BLaER1 treated with 17β-estradiol and CSF1 and Interleukin-3, amounts not matched to agents 10 nM and 100 nM (cell line): ENCODE results near the gene ACTMAP.

Experiments used
- H3K27ac ChIP-seq, 11 experiments: shearing (Covaris generic); formaldehyde crosslinking; 2 replicates each; pipeline ENCODE4 v1.8.1; 2022
- H3K27me3 ChIP-seq, 11 experiments: shearing (Covaris generic); formaldehyde crosslinking; 2 replicates each; pipeline ENCODE4 v1.8.1; 2022
- H3K36me3 ChIP-seq, 11 experiments: shearing (Covaris generic); formaldehyde crosslinking; 2 replicates each; pipeline ENCODE4 v1.8.1; 2022
- H3K4me1 ChIP-seq, 10 experiments: shearing (Covaris generic); formaldehyde crosslinking; 2 replicates each; pipeline ENCODE4 v1.8.1; 2022
- H3K4me2 ChIP-seq, 11 experiments: shearing (Covaris generic); formaldehyde crosslinking; 2 replicates each; pipeline ENCODE4 v1.8.1; 2022
- H3K4me3 ChIP-seq, 10 experiments: shearing (Covaris generic); formaldehyde crosslinking; 2 replicates each; pipeline ENCODE4 v1.8.1; 2022
- H3K9ac ChIP-seq, 11 experiments: shearing (Covaris generic); formaldehyde crosslinking; 2 replicates each; pipeline ENCODE4 v1.8.1; 2022
- H3K9me3 ChIP-seq, 11 experiments: shearing (Covaris generic); formaldehyde crosslinking; replicated peaks in 1 of 11; 2 replicates each; pipeline ENCODE4 v1.8.1; 2022
- H4K20me1 ChIP-seq, 11 experiments: shearing (Covaris generic); formaldehyde crosslinking; 2 replicates each; pipeline ENCODE4 v1.8.1; 2022
- Cebpa-rat ChIP-seq, 11 experiments: shearing (Covaris generic); IDR thresholded peaks; 2 replicates each; pipeline ENCODE4 v1.8.1; 2022

ACTMAP gene

GRCh38 chr19:40717325-40717879 is 32.9 kb downstream of the ACTMAP start:
- peak overlapping the region; percentile 72 to 90 (median 86) for H3K27ac ChIP-seq
- peaks cover 58 to 78% (median 65%) of the 10 kb centered on the region in 10 experiments for H3K4me1 ChIP-seq
- TF ChIP-seq Cebpa-rat (IDR thresholded peaks at IDR 0.05) = no peak
- no peaks in the 10 kb centered on the region for H3K27me3 ChIP-seq
- peaks cover 0 to 34% (median 9%) of the 10 kb centered on the region in 11 experiments; a peak in 10 of 22 replicates for H4K20me1 ChIP-seq
- H3K4me3 ChIP-seq = peak overlapping the region; percentile 71 to 93 (median 83)
- H3K36me3 ChIP-seq = peaks cover 0 to 15% (median 5%) of the 10 kb centered on the region in 11 experiments; a peak in 6 of 22 replicates
- H3K4me2 ChIP-seq = peak overlapping the region; percentile 84 to 100 (median 97)
- peak overlapping the region; percentile 78 to 94 (median 90) for H3K9ac ChIP-seq
- H3K9me3 ChIP-seq = no peaks in the 10 kb centered on the region

GRCh38 chr19:40716482-40717324 is 33.6 kb downstream of the ACTMAP start, which contains the start of the genes COQ8B and ITPKC:
Gene COQ8B, minus strand, starts transcription at chr19:40716886. Its CDS starts 2,254 bp downstream, at chr19:40714632.
Gene ITPKC, plus strand, starts transcription at chr19:40717112. Its CDS starts 24 bp downstream, at chr19:40717136.
- H3K9ac ChIP-seq = peak within 1 kb of the TSS; percentile 78 to 94 (median 90)
- H3K4me2 ChIP-seq = peak within 1 kb of the TSS; percentile 84 to 100 (median 97)
- H3K9me3 ChIP-seq = no peaks in the 10 kb centered on the region
- H3K27ac ChIP-seq = peak within 1 kb of the TSS; percentile 72 to 90 (median 86)
- H3K4me3 ChIP-seq = peak within 1 kb of the TSS; percentile 71 to 93 (median 83)
- TF ChIP-seq Cebpa-rat (IDR thresholded peaks at IDR 0.05) = no peak
- no peaks in the 10 kb centered on the region for H3K27me3 ChIP-seq
- H4K20me1 ChIP-seq = peaks cover 0 to 34% (median 8%) of the 10 kb centered on the region in 11 experiments; a peak in 9 of 22 replicates
- H3K36me3 ChIP-seq = peaks cover 0 to 16% (median 4%) of the 10 kb centered on the region in 11 experiments; a peak in 5 of 22 replicates
- H3K4me1 ChIP-seq = peaks cover 58 to 71% (median 65%) of the 10 kb centered on the region in 10 experiments

- peak overlapping the region in 10 of 11 experiments; percentile 72 to 90 (median 86); a peak in 21 of 22 replicates for H3K27ac ChIP-seq
- H3K27me3 ChIP-seq = no peaks in the 10 kb centered on the region
- peak overlapping the region; percentile 78 to 94 (median 90) for H3K9ac ChIP-seq
- no peaks in the 10 kb centered on the region for H3K9me3 ChIP-seq
- no peak for TF ChIP-seq Cebpa-rat (IDR thresholded peaks at IDR 0.05)
- peak overlapping the region; percentile 71 to 93 (median 83) for H3K4me3 ChIP-seq
- peaks cover 0 to 34% (median 8%) of the 10 kb centered on the region in 11 experiments; a peak in 9 of 22 replicates for H4K20me1 ChIP-seq
- H3K36me3 ChIP-seq = peaks cover 0 to 23% (median 5%) of the 10 kb centered on the region in 11 experiments; a peak in 6 of 22 replicates
- H3K4me2 ChIP-seq = peak overlapping the region; percentile 84 to 100 (median 97)
- peaks cover 57 to 67% (median 62%) of the 10 kb centered on the region in 10 experiments for H3K4me1 ChIP-seq
Observed at GRCh38 chr19:40716031-40716481, 34.2 kb downstream of the ACTMAP start.

- peak overlapping the region; percentile 62 to 93 (median 83) for H3K4me3 ChIP-seq
- peaks cover 4 to 28% (median 9%) of the 10 kb centered on the region in 11 experiments; a peak in 17 of 22 replicates for H3K36me3 ChIP-seq
- peaks cover 0 to 24% (median 7%) of the 10 kb centered on the region in 11 experiments; a peak in 9 of 22 replicates for H4K20me1 ChIP-seq
- H3K27ac ChIP-seq = peak overlapping the region; percentile 59 to 76 (median 63)
- H3K4me2 ChIP-seq = peak overlapping the region; percentile 84 to 100 (median 97)
- peaks cover 43 to 64% (median 52%) of the 10 kb centered on the region in 10 experiments for H3K4me1 ChIP-seq
- peak overlapping the region; percentile 58 to 94 (median 77) for H3K9ac ChIP-seq
- no peak for TF ChIP-seq Cebpa-rat (IDR thresholded peaks at IDR 0.05)
- no peaks in the 10 kb centered on the region for H3K9me3 ChIP-seq
- H3K27me3 ChIP-seq = no peaks in the 10 kb centered on the region
Observed at GRCh38 chr19:40714441-40715299, 35.6 kb downstream of the ACTMAP start.

GRCh38 chr19:40713939-40714338 is 36.3 kb downstream of the ACTMAP start:
- Histone ChIP-seq H4K20me1 (peaks cover 0 to 17% (median 7%) of the 10 kb centered on the region in 11 experiments; a peak in 9 of 22 replicates), H3K36me3 (peaks cover 11 to 36% (median 16%) of the 10 kb centered on the region in 11 experiments; a peak in 19 of 22 replicates), H3K27me3 (no peaks in the 10 kb centered on the region), H3K4me2 (peak overlapping the region; percentile 84 to 100 (median 97)), H3K9ac (peak overlapping the region in 8 of 11 experiments; percentile 58 to 94 (median 76); a peak in 8 of 22 replicates), H3K27ac (peak overlapping the region in 6 of 11 experiments; percentile 59 to 76 (median 67); a peak in 5 of 22 replicates), H3K9me3 (no peaks in the 10 kb centered on the region), H3K4me3 (peak overlapping the region in 6 of 10 experiments; percentile 67 to 93 (median 86); a peak in 9 of 20 replicates), H3K4me1 (peaks cover 36 to 57% (median 45%) of the 10 kb centered on the region in 10 experiments)
- TF ChIP-seq Cebpa-rat (IDR thresholded peaks at IDR 0.05) = no peak

- TF ChIP-seq Cebpa-rat (IDR thresholded peaks at IDR 0.05) = no peak
- no peak overlapping the region for H3K4me2 ChIP-seq
- no peak overlapping the region for H3K4me3 ChIP-seq
- no peak overlapping the region for H3K9ac ChIP-seq
- no peaks in the 10 kb centered on the region; a peak in 1 of 22 replicates for H4K20me1 ChIP-seq
- H3K9me3 ChIP-seq = no peaks in the 10 kb centered on the region
- peaks cover 31 to 77% (median 51%) of the 10 kb centered on the region in 11 experiments for H3K36me3 ChIP-seq
- H3K4me1 ChIP-seq = peaks cover 5 to 26% (median 15%) of the 10 kb centered on the region in 10 experiments
- H3K27me3 ChIP-seq = no peaks in the 10 kb centered on the region
- H3K27ac ChIP-seq = no peak overlapping the region
Observed at GRCh38 chr19:40709817-40710216, 40.5 kb downstream of the ACTMAP start.

- H3K4me1 ChIP-seq = peaks cover 0 to 12% (median 4%) of the 10 kb centered on the region in 10 experiments; a peak in 9 of 20 replicates
- H4K20me1 ChIP-seq = no peaks in the 10 kb centered on the region; a peak in 1 of 22 replicates
- no peaks in the 10 kb centered on the region for H3K27me3 ChIP-seq
- H3K9me3 ChIP-seq = no peaks in the 10 kb centered on the region
- peaks cover 45 to 92% (median 65%) of the 10 kb centered on the region in 11 experiments for H3K36me3 ChIP-seq
- no peak overlapping the region for H3K4me3 ChIP-seq
- H3K27ac ChIP-seq = no peak overlapping the region
- no peak overlapping the region for H3K9ac ChIP-seq
- H3K4me2 ChIP-seq = no peak overlapping the region
- no peak for TF ChIP-seq Cebpa-rat (IDR thresholded peaks at IDR 0.05)
Observed at GRCh38 chr19:40707615-40708014, 42.7 kb downstream of the ACTMAP start.
